Measurements from ENCODE around the gene KANSL1.

GRCh38 chr17:46166692-46167249 is 26.5 kb downstream of the KANSL1 start:
- no peak for TF ChIP-seq EZH2 (IDR thresholded peaks at IDR 0.05; ENCODE audit: insufficient read depth, poor library complexity, severe bottlenecking)
- TF ChIP-seq EZH2phosphoT487 (IDR thresholded peaks at IDR 0.05; ENCODE audit: insufficient read depth, low read depth): no peak

All from GM23248 (cell line).